ENCODE data around the gene ENC1.

The ENC1 gene

GRCh38 chr5:74631081-74631953 is 9.2 kb downstream of the ENC1 start:
- DNase-seq (ENCODE audit: low read depth) = no peak

- no peak for DNase-seq (ENCODE audit: low read depth)
Measured at GRCh38 chr5:74630453-74631066, 10.0 kb downstream of the ENC1 start.

DNA sequence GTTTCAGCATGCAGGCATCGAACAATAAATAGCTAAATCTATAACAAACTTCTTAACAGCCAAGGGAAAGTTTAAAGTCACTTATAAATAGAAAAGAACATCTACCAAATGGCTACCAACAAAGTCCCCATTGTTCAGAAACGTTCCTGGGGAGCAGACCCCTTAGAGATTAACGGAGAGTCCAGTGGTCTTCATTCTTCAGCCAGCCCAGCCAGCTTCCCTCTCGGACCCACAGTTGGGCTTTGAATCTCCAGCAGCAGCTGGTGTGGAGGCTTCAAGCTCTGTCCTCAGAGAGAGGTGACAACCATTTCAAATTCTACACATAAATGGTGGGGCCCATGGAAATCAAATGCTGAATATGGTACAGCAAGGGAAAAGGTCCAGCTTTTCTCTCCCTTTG is 11.2 kb downstream of the ENC1 start:
- no peak for DNase-seq (ENCODE audit: low read depth)

DNA sequence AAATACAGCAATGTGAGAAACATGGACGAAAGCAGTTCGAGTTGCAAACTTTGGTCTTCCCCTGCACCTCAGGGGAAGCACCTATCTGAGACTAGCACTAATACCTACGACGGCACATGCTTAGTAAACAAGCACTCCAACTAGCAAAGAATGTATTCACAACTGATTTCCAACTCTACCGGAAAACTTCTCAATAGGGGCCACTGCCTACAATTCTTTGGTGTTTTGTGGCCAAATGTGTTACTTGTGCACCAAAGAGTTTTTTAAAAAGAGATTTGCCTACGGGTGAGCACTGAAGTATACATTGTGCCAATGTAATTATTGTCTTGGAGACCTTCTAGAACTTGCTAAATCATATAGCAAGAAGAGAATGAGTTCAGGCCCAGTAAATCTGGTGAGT is 12.2 kb downstream of the ENC1 start:
- no peak for DNase-seq (ENCODE audit: low read depth)

- no peak for DNase-seq (ENCODE audit: low read depth)
Measured at GRCh38 chr5:74627646-74628279, 12.8 kb downstream of the ENC1 start.

DNA sequence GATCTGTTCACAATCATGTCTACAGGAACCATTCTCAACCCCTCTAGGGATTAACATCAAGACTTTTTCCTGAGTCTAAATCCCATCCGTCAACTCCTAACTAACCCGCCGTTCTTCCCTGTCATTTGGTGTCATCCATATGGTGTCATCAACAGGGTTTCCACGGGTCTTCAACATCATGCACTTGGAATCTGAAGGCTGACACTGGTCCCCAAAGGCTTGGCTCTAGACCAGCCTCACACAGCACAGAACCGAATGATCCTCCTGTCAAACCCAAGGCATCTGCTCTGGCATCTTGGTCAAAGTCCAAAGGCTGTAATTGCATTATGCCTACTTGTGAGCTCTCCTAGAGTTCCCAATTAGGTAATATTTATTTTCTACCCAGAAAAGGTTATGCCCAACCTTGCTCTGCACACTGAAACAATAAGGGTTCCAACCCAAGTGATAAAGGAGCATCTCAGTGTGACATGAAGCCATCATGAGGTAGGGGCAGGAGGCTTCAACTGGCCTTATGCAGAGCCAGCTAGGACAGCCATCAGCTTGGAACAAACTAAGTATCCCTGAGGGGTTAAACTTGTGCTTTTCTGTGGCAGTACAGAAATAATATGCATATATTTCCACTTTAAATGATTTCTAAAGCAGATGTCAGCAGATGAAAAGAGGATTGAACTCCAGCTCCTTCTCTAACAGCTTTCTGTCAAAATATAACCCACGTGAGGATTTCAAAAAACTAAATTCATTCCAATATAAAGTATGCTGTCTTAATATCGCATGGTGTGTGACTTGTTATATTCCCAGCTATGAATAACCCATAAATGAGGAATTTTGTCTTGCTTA is 13.9 kb downstream of the ENC1 start:
- no peak for DNase-seq (ENCODE audit: low read depth)

- no peak for DNase-seq (ENCODE audit: low read depth)
Measured at GRCh38 chr5:74625742-74626241, 14.7 kb downstream of the ENC1 start.

DNA sequence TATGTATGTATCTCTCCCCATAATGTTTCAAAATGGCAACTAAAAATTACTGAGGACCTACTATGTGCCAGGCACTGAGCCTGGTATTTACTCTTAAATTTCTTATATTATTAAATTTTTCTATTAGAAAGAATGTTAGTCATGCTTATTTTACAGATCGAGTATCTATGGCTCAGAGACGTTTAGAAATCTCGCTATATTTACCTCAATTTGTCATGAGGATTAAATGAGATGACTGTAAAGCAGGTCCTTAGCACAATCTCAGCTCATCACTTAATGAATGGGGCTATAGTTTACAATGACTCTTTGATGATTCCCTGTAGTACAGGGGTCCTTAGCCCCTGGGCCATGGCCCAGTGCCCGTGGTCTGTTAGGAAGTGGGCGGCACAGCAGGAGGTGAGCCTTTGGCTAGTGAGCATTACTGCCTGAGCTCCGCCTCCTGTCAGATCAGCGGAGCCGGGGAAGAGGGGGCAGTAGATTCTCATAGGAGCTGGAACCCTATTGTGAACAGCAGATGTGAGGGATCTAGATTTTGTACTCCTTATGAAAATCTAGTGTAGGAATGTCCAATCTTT is 15.5 kb downstream of the ENC1 start:
- DNase-seq (ENCODE audit: low read depth) = no peak

- DNase-seq (ENCODE audit: low read depth) = no peak
Measured at GRCh38 chr5:74624501-74624900, 16.0 kb downstream of the ENC1 start.

DNA sequence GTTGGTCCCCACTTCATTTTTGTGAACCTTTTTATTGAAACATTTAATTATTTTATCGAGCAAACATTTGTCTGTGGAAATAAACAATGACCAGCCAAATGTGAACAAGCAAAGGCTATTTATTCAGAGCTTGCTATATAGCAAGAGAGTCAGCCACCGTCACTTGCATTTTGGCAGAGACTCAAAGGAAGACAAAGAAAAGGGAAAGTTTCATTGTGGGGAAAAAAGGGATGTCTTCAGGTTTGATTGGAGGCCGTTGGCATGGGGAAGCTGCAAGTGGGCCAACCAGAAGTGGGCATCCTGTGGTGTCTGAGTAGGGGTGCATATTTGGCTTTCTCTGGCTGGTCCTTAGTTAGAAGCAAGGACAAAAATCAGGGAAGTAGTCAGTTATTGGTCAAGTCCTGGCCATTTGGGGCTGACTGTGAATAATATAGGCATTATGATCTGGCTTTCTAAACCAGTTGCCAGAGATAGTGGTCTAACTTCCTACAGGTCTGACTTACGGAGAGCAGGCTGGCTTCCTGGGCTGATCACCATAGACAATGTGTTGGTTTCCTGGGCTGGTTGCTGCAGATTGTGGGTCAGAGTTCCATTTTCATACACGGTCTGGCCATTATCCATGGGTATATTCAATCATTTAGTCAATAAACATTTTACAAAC is 16.6 kb downstream of the ENC1 start:
- no peak for DNase-seq (ENCODE audit: low read depth)

DNA sequence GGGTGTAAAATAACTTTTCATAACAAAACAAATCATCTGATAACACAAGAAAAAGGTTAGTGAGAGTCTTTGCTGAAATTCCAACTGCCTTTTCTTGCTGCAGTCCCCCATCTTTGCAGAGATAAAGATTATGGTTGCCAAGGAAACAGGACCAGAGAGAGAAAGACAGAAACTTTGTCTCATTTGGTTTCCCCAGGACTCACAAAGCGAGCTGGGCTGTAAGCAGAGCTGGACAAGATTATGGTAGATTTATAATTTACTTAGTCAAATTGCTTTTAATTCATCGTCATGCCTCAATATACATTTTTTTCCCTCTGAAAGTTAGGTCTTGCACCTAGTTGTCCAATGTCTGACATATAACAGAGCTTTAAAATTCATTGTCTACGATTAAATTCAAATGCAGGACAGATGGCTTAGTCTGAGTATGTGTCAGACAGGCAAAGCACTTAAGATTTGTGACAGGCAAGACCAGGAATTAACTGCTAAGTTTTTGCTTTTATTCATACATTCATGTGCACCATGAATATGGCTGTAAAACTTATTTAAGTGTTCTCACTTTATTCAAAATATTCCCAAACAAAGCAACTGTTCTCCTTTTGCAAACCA is 17.4 kb downstream of the ENC1 start:
- no peak for DNase-seq (ENCODE audit: low read depth)

DNA sequence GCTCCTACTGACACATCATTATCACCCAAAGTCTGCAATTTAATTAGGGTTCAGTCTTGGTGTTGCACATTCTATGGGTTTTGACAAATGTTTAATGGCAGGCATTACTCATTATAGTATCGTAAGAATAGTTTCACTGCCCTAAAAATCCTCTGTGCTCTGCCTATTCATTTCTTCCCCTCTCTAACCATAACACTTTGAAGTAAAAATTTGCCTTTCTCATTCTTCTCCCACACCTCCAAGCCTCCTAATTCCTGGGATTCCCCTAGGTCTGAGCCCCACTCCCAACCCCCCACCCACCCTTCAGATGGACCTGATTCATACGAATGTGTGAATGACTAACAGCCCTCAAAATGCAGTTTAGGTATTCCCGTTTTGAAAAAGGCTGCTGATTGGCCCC is 18.4 kb downstream of the ENC1 start:
- DNase-seq (ENCODE audit: low read depth) = no peak

DNA sequence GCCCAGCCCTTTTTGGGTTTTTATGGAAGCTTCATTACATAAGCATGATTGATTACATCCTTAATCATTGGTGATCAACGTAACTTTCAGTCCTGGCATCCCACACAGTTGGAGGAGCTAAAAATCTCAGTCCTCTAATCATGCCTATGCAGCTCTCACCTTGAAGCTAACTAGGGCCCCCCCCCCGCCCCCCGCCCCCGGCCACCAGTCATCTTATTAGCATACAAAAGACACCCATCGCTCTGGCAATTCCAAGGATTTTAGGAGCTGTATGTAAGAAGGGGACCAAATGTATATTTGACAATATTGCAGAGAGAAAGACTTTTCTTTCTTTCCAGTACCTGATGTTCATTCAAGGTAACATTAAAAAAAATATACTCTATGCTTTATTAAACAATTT is 19.0 kb downstream of the ENC1 start:
- no peak for DNase-seq (ENCODE audit: low read depth)

DNA sequence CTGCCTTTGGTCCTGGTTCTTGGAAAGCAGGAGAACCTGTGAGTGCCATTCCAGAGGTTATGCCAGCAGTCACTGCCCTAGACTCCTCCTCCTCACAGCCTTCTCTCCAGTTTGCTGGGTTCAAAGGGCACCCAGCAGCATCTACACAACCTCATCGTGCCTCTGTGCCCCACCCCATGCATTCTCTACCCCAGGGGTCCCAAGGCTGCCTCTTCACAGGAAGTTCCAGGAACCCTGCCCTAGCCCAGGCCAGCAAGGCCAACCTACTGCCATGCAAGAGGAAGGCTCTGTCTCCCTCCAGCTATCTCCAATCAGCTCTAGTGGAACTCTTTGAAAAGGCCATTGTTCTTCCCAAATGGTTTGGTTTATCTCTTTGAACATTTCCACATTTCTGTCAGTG is 21.2 kb downstream of the ENC1 start:
- DNase-seq (ENCODE audit: low read depth) = no peak

- no peak for DNase-seq (ENCODE audit: low read depth)
Measured at GRCh38 chr5:74618106-74618505, 22.4 kb downstream of the ENC1 start.

- DNase-seq (ENCODE audit: low read depth) = no peak
Measured at GRCh38 chr5:74617202-74617601, 23.3 kb downstream of the ENC1 start.

DNA sequence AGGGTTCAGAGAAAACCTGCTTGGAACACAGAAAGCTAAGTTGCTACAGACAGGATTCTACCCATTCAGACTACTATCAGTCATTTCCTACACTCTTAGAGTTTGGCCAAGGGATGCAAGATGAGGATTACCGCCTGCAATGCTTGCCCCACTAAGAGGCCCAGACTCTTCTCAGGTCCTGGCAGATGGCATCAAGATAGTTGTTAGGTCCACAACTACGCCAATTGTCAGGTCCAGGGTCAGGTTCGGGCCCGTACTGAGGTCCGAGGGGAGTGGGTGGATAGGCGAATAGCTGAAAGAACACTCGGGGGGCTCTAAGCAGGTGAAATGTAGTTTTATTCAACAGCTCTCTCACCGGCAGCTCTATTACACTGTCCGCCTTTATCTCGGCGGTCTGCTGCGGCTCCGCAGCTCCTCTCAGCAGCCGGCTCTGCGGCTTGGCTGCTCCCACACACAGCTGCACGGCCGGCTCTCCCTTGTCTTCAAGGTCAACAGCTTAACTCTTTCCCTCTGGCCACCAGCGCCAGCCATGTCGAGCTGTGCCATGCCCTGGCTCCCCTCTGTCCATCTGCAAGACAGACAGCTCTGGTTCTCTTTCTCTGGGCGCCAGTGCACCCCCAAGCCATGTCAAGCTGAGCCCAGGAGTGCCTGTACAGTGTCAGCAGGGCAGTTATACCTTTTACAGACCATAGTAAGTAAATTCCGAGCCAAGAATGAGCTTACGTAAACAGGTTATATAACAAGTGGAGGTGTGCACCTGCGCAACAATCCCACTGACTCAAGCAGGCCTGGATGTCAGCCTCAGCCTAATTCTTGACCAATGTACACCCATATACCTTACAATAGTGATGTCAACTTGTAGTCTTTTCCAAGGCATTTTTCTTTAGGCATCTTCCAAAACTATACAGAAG is 24.0 kb downstream of the ENC1 start:
- DNase-seq (ENCODE audit: low read depth) = no peak

DNA sequence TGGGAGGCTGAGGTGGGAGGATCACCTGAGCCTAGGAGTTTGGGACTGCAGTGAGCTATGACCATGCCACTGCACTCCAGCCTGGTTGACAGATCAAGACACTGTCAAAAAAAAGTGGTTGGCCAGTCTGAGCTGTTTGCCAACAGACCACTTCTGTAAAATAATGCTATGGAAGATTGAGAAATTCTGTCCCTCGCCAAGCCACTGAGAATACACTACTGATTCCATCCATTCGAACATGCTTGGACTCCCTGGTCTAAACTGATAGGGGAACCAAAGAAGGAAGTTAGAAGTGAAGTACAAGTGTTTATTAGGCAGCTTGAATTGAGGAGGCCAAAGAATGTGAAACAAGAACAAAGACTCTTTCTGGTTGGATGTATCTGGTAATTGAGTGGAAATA is 27.2 kb downstream of the ENC1 start:
- DNase-seq (ENCODE audit: low read depth) = no peak

DNA sequence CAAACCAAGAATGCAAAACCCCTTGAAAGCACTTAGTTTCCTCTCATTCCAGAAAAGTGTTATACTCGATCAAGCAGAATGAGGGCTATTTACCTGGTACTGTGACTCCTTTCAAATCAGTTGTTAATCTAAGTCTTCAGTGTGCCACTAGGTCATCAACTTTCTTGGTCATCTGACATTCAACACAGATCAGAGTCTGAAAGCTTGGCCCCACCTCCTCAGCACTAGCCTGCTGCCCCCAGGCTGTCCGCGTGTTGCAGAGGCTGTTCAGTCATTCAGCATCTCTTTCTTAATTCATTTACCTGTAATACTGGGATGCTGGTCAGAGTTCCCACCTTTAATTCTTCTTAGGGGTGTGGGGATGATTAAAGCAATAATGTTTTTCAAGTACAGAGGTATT is 28.5 kb downstream of the ENC1 start:
- DNase-seq (ENCODE audit: low read depth) = no peak

All from stimulated activated CD8-positive, alpha-beta memory T cell treated with anti-CD3 and anti-CD28 coated beads, Interleukin-12 subunit alpha, Interleukin-12 subunit beta, amount 100 ng/mL, for 1 hour (primary cell).